Mesendoderm (in vitro differentiated cells): Measurements from ENCODE around the gene MLF2.

ENCODE experiments used
- DNase-seq: peaks from one replicate; pipeline ENCODE4 v3.0.0; 2013
- H2AK5ac ChIP-seq: 2 replicates; pipeline ENCODE4 v1.6.1; 2013; ENCODE audit warnings: low read length, inconsistent platforms
- H2BK120ac ChIP-seq: 2 replicates; pipeline ENCODE4 v1.6.1; 2013; ENCODE audit warnings: low read depth, mild to moderate bottlenecking, low read length, moderate library complexity, mixed read lengths
- H2BK15ac ChIP-seq: replicated peaks from 2 replicates; pipeline ENCODE4 v1.6.1; 2013; ENCODE audit warnings: low read depth, mild to moderate bottlenecking, moderate library complexity
- H2BK5ac ChIP-seq: 2 replicates; pipeline ENCODE4 v1.6.1; 2013; ENCODE audit warnings: low read length, inconsistent platforms
- H3K18ac ChIP-seq: 2 replicates; pipeline ENCODE4 v1.6.1; 2013; ENCODE audit warnings: mild to moderate bottlenecking, low read length, mixed read lengths
- H3K23ac ChIP-seq: one replicate; pipeline ENCODE4 v1.6.1; 2013; ENCODE audit warnings: low read length
- H3K27ac ChIP-seq: 2 replicates; pipeline ENCODE4 v1.5.1; 2013; ENCODE audit warnings: low read depth, mild to moderate bottlenecking, inconsistent platforms, low read length, moderate library complexity
- H3K27me3 ChIP-seq: 2 replicates; pipeline ENCODE4 v1.6.1; 2013; ENCODE audit warnings: low read length, control low read depth, mild to moderate bottlenecking, inconsistent platforms; ENCODE audit not compliant: insufficient read depth, poor library complexity
- H3K36me3 ChIP-seq: 2 replicates; pipeline ENCODE4 v1.6.1; 2013; ENCODE audit warnings: low read length, inconsistent platforms; ENCODE audit not compliant: control insufficient read depth, insufficient read depth
- H3K4ac ChIP-seq: one replicate; pipeline ENCODE4 v1.6.1; 2013; ENCODE audit warnings: low read depth, mild to moderate bottlenecking, low read length, moderate library complexity
- H3K4me1 ChIP-seq: 2 replicates; pipeline ENCODE4 v1.6.1; 2013; ENCODE audit warnings: low read depth, low read length, inconsistent platforms; ENCODE audit not compliant: control insufficient read depth
- H3K4me2 ChIP-seq: 2 replicates; pipeline ENCODE4 v1.6.1; 2013; ENCODE audit warnings: low read length
- H3K4me3 ChIP-seq: 2 replicates; pipeline ENCODE4 v1.5.1; 2013; ENCODE audit warnings: mild to moderate bottlenecking, low read length
- H3K56ac ChIP-seq: one replicate; pipeline ENCODE4 v1.6.1; 2013; ENCODE audit warnings: low read length
- H3K79me1 ChIP-seq: 2 replicates; pipeline ENCODE4 v1.6.1; 2013; ENCODE audit warnings: low read length, inconsistent platforms
- H3K79me2 ChIP-seq: 2 replicates; pipeline ENCODE4 v1.6.1; 2013; ENCODE audit warnings: mild to moderate bottlenecking, low read length; ENCODE audit not compliant: control insufficient read depth, insufficient read depth
- H3K9ac ChIP-seq: 2 replicates; pipeline ENCODE4 v1.6.1; 2013; ENCODE audit warnings: low read length, inconsistent platforms
- H4K5ac ChIP-seq: one replicate; pipeline ENCODE4 v1.6.1; 2013; ENCODE audit warnings: low read length
- H4K8ac ChIP-seq: one replicate; pipeline ENCODE4 v1.6.1; 2013; ENCODE audit warnings: low read depth, mild to moderate bottlenecking, control low read depth, low read length, moderate library complexity
- WGBS: extraction: QIAGEN DNeasy Blood & Tissue Kit; methylation state at CpG from one replicate; pipeline ENCODE4 v1.1.7; 2013; ENCODE audit warnings: low lambda C conversion rate, missing lambda C conversion rate; ENCODE audit not compliant: insufficient coverage; ENCODE audit errors: extremely low coverage; 5-methylcytosine and 5-hydroxymethylcytosine counted together

The MLF2 gene

DNA sequence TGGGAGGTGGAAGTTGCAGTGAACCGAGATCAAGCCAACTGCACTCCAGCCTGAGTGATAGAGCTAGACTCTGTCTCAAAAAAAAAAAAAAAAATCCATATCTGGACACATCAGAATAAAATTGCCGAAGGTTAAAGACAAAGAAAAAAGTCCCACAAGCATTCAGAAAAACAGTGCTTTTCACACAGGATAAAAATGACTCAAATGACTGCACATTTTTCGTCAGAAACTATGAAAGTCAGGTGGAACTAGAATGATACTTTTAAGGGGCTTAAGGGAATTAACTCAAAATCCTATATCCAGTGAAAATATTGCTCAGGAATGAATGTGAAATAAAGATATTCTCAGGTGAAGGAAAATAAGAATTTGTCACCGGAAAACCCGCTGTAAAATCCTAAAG, 16.2 kb downstream of the MLF2 start:
- no peak overlapping the region for H2BK15ac ChIP-seq
- H3K4ac ChIP-seq: no peak overlapping the region
- H3K23ac ChIP-seq: no peak overlapping the region
- no peak overlapping the region for H4K8ac ChIP-seq
- H2BK120ac ChIP-seq: no peak overlapping the region
- H3K79me2 ChIP-seq: no peaks in the 10 kb centered on the region
- no peak overlapping the region for H3K9ac ChIP-seq
- no peaks in the 10 kb centered on the region for H3K4me1 ChIP-seq
- no peak overlapping the region for H3K56ac ChIP-seq
- DNase-seq: no peak
- no peak overlapping the region for H3K4me3 ChIP-seq
- H3K27me3 ChIP-seq: no peaks in the 10 kb centered on the region
- H2BK5ac ChIP-seq: no peak overlapping the region
- H3K27ac ChIP-seq: no peak overlapping the region
- WGBS: no CpG with 5 or more reads among the region's 5 CpGs
- H2AK5ac ChIP-seq: no peak overlapping the region
- H3K4me2 ChIP-seq: no peak overlapping the region
- no peaks in the 10 kb centered on the region for H3K36me3 ChIP-seq
- H4K5ac ChIP-seq: no peak overlapping the region
- H3K18ac ChIP-seq: no peak overlapping the region
- H3K79me1 ChIP-seq: no peaks in the 10 kb centered on the region

DNA sequence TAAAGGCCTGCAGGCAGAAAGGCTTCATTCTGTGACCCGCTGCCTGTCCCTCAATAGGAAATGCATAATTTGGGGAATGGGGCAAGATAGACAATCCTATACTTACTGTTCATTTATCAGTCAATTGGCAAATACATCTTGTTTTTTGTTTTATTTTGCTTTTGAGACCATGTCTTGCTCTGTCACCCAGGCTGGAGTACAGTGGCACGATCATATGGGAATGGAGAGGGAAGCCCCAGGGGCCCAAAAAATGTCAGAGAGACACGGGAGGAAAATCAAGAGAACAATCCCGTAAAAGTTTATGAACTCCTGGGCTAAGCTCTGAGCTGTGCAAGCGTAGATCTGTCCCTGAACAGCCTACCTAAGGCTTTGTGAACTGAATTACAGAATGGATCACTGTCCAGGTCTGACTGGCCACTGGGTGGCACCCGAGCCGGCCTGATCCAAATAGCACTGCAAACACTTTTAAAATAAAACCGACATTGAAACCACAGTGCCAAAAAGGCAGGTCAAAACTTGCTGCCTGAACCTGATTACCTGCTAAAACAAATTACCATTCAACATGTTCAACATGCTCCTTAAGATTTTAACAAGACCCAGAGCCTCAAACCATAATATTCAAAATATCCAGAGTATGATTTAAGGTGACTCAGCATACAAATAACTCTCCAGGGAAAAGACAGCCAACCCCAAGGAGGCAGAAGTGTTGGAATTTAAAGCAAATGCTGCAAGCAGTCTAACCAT, 17.3 kb downstream of the MLF2 start:
- Histone ChIP-seq H4K5ac (no peak overlapping the region), H3K27me3 (no peaks in the 10 kb centered on the region), H3K4me2 (no peak overlapping the region), H2BK15ac (no peak overlapping the region), H3K23ac (no peak overlapping the region), H3K4ac (no peak overlapping the region), H3K79me2 (no peaks in the 10 kb centered on the region), H3K4me1 (no peaks in the 10 kb centered on the region), H3K27ac (no peak overlapping the region), H2BK5ac (no peak overlapping the region), H2AK5ac (no peak overlapping the region), H2BK120ac (no peak overlapping the region), H3K4me3 (no peak overlapping the region), H3K56ac (no peak overlapping the region), H3K18ac (no peak overlapping the region), H3K79me1 (no peaks in the 10 kb centered on the region), H3K9ac (no peak overlapping the region), H3K36me3 (no peaks in the 10 kb centered on the region), H4K8ac (no peak overlapping the region)
- WGBS: no CpG with 5 or more reads among the region's 8 CpGs
- peak; percentile 60 for DNase-seq

DNA sequence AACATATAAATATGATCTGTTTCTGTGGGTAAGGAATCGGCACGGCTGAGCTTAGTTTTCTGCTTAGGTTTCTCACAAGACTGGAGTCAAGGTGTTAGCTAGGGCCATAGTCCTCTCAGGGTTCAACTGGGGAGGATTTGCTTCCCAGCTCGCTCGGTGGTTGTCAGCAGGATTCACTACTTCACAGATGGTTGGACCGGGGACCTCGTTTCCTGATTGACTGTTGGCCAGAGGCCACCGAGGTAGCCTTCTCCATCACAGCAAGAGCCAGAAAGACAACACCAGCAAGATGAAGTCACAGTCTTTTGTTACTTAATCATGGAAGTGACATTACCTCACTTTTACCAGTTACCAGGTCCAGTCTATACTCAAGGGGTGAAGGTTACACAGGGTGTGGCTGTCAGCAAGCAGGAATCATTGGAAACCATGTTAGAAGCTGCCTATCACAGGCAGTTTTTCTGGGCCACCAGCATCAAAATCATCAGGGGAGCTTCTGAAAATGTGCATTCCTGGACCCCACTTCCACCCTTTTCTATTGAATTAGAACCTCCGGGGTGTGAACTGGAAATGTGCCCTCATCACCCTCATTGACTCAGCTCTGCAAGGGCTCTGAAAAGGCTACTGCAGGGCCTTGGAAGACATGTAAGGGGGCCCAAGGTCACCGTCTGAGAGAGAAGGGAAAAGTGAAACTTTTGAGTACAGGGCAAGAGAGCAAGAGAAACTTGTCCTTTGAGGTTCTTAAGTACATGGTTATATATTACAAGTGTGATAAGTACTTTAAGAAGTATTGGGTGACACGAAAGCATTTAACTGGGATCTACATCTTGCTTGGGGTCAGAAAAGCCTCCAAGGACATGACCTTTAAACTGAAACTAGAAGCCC, 18.2 kb downstream of the MLF2 start:
- Histone ChIP-seq H4K8ac (no peak overlapping the region), H3K79me2 (no peaks in the 10 kb centered on the region), H2BK15ac (no peak overlapping the region), H3K9ac (no peak overlapping the region), H3K4me2 (no peak overlapping the region), H4K5ac (no peak overlapping the region), H3K27me3 (no peaks in the 10 kb centered on the region), H2AK5ac (no peak overlapping the region), H3K23ac (no peak overlapping the region), H2BK5ac (no peak overlapping the region), H3K36me3 (no peaks in the 10 kb centered on the region), H3K27ac (no peak overlapping the region), H2BK120ac (no peak overlapping the region), H3K18ac (no peak overlapping the region), H3K56ac (no peak overlapping the region), H3K79me1 (no peaks in the 10 kb centered on the region), H3K4ac (no peak overlapping the region), H3K4me3 (no peak overlapping the region), H3K4me1 (no peaks in the 10 kb centered on the region)
- no CpG with 5 or more reads among the region's 10 CpGs for WGBS
- no peak for DNase-seq

DNA sequence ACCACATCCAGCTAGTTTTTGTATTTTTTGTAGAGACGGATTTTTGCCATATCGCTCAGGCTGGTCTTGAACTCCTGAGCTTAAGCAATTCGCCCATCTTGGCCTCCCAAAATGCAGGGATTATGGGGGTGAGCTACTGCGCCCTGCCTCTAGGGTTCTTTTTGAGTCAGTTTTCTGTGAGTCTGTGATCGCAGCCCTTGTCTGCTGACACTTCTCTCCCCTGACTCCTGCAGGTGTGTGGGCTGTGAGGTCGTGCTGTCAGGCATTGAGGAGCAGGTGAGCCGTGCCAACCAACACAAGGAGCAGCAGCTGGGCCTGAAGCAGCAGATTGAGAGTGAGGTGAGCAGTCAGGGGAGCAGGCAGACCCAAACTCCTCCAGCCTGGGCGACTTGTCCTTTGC, 22.8 kb downstream of the MLF2 start:
- Histone ChIP-seq H3K4me1 (no peaks in the 10 kb centered on the region), H3K9ac (no peak overlapping the region), H3K36me3 (no peaks in the 10 kb centered on the region), H3K79me2 (no peaks in the 10 kb centered on the region), H2BK5ac (no peak overlapping the region), H2AK5ac (no peak overlapping the region), H3K4me2 (no peak overlapping the region), H3K4ac (no peak overlapping the region), H2BK120ac (no peak overlapping the region), H4K8ac (no peak overlapping the region), H3K79me1 (peaks cover 2% of the 10 kb centered on the region), H3K27me3 (no peaks in the 10 kb centered on the region), H2BK15ac (no peak overlapping the region), H3K56ac (no peak overlapping the region), H3K27ac (no peak overlapping the region), H3K23ac (no peak overlapping the region), H3K18ac (no peak overlapping the region), H4K5ac (no peak overlapping the region), H3K4me3 (no peak overlapping the region)
- DNase-seq: no peak
- WGBS: no CpG with 5 or more reads among the region's 8 CpGs

DNA sequence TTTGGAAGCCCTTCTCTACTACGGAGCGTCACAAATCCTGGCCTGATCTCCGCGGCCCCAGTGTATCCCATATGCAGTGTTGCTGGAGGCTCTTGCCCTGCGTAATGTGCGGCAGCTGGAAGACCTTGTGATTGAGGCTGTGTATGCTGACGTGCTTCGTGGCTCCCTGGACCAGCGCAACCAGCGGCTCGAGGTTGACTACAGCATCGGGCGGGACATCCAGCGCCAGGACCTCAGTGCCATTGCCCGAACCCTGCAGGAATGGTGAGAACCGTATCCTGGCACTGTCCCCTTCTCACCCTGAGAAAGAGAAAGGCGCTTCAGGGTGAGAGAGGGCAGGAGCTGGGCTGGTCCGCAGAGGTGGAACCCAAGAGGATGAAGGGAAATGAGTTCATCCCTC, 23.8 kb downstream of the MLF2 start:
- no peak overlapping the region for H3K4me2 ChIP-seq
- H2BK120ac ChIP-seq: no peak overlapping the region
- no peak overlapping the region for H3K4ac ChIP-seq
- H3K23ac ChIP-seq: no peak overlapping the region
- no CpG with 5 or more reads among the region's 18 CpGs for WGBS
- H3K79me1 ChIP-seq: peaks cover 2% of the 10 kb centered on the region
- H4K5ac ChIP-seq: no peak overlapping the region
- no peaks in the 10 kb centered on the region for H3K36me3 ChIP-seq
- H3K4me3 ChIP-seq: no peak overlapping the region
- no peak overlapping the region for H2AK5ac ChIP-seq
- no peak overlapping the region for H2BK5ac ChIP-seq
- no peaks in the 10 kb centered on the region for H3K27me3 ChIP-seq
- no peak overlapping the region for H3K56ac ChIP-seq
- DNase-seq: no peak
- H2BK15ac ChIP-seq: no peak overlapping the region
- H3K79me2 ChIP-seq: no peaks in the 10 kb centered on the region
- no peak overlapping the region for H3K9ac ChIP-seq
- H3K27ac ChIP-seq: no peak overlapping the region
- H4K8ac ChIP-seq: no peak overlapping the region
- H3K18ac ChIP-seq: no peak overlapping the region
- H3K4me1 ChIP-seq: no peaks in the 10 kb centered on the region
